ENCODE data around the gene HOXC10. TPM values are rescaled to one million over a fixed set of nuclear protein-coding genes. Genes with fewer than 3 reads are reported as not detected.

The HOXC10 gene
- polyA plus RNA-seq, 1 donor: 0.09 TPM

DNA sequence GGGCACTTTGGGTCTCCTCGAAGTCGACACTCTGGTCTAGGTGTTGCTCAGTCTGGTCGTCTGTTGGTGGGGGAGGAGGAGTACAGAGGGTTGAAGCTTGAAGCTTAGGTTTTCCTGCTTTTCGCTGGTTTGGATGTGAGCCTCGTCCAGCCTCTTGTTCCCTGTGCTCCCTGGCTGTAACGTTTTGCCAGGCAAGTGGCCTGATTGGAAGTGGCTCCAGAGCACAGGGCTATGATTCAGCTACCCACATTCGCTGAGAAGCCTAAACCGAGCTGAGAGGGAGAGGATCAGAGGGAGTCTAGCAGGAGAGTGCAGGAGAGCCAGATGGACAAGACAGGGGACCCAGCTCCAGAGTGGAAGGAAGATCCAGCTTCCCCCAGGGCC, 6.1 kb downstream of the HOXC10 start:
- DNase-seq (ENCODE audit: low read depth): no peak

DNA sequence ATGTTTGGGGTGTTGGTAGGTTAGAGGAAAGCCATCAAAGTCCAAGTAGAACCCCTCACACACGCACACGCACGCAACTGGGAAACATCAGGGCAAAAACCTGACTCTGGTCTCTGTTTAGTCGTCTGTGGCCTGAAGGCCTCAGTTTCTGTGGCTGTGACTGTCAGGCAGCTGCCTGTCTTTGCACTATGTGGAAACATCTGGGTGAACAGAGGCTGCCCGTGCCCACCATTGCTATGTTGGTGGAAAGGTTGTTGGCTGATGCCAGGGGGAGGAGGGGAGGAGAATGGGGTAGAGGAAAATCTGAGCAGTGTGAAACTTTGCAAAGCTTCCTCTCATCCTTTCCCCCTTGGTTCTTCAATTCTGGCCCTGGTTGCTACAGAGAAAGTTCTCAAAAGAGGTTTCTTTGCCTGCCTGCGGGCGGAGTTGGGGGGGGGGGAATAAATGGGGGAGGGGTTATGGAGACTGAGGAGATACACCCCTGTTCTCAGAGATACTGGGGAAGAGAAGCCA, 7.5 kb downstream of the HOXC10 start:
- no peak for DNase-seq (ENCODE audit: low read depth)

DNA sequence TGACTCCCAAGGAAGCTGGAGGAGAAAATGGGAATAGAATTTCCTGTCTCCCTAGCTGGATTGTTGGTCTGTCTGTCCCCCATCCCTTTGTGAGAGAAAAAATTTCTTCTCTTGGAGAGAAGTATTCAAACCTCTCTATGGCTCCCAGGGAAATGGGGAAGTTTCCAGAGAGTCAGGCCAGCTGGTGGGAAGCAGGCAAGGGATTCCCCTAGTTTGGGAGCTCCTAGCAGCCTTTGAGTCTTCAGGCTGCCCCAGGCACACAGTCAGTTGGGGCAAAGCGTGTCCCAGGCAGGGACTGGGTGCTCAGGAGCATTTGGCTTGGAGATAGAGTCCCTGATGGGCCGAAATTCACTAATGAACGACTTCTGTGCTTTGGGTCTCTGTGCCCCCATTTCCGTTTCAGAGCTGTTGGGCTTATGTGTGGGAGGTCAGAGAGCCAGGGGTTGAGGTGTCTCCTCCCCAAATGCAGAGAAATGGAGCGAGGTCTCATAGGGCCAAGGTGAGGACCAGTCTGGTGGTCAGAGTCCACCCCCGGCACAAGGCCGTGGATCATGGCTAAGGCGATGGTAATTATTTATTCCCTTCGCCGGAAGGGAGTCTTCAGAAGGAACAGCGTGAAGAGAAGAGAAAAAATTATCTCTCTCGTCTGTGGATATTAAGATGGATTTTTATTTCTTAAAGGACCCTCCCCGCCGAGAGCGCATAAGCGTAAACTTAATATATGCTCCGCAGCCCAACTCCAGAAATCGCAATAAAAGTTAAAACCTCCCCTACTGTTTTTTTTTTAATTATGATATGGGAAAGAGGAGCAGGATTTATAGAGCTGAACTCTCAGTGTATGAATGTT, 8.4 kb downstream of the HOXC10 start:
- no peak for DNase-seq (ENCODE audit: low read depth)

DNA sequence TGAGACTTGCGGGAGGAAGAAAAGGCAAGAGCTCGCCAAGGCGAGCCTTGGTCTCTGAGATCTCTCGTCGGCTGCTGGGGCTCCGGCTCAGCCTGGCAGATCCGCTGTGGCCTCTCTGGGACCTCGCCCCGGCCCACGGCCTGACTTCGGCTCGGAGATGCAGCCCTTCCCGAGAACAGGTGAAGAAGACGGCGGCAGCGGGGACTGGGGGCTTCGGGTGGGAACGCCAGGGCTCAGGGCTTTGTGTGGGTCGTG, 9.0 kb downstream of the HOXC10 start:
- no peak for DNase-seq (ENCODE audit: low read depth)

DNA sequence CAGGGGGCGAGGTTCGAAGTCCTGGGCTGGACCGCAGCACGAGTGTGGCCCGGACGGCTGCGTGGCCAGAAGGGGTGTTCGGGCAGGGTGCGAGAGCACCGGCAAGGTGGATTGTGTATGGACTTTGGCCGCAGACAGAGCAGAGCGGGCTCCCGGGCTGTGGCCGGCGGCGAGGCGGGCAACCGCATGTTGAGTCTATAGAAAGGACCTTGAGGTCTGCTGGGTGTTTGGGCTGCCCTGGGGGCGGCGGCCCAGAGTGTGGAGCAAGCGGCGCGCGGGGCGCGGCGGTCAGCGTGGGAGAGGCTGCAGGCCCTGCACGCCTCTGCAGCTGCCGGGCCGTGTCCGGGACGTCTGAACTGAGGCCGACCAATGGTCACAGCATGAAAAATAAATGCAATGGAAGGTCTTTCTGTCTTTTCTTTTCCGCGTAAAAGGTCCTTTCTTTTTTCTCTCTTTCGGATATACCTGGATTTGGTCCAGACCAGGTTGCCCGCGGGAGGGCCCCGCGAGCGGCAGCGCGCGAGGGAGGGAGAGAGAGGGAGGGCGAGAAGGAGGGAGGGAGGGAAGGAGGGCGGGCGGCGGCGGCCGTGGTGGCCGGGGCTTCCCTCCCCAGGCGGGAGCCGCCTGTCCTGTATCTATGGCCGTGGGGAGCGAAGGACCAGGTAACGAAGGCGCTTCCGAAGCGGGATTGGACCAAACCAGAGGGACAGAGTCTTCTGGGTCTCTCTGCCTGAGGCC, 9.5 kb downstream of the HOXC10 start:
- DNase-seq (ENCODE audit: low read depth): no peak

DNA sequence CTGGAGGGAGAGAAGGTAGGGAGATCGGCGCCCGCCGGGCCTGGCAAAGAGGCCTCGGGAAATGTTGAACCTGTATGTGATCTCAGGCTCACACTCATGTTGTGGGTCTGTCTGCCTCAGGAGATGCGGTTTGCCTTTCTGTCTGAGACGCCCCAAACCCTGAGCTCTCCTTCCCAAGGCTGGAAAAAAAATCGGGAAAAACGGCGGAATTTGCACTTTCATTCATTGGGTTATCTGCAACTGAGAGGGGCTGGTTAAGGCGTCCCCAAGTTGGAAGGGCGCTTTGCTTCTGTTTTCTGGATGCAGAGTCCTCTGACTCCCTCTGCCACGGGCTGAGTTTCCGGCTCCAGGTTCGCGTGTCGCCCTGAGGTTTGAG, 10.0 kb downstream of the HOXC10 start:
- no peak for DNase-seq (ENCODE audit: low read depth)

DNA sequence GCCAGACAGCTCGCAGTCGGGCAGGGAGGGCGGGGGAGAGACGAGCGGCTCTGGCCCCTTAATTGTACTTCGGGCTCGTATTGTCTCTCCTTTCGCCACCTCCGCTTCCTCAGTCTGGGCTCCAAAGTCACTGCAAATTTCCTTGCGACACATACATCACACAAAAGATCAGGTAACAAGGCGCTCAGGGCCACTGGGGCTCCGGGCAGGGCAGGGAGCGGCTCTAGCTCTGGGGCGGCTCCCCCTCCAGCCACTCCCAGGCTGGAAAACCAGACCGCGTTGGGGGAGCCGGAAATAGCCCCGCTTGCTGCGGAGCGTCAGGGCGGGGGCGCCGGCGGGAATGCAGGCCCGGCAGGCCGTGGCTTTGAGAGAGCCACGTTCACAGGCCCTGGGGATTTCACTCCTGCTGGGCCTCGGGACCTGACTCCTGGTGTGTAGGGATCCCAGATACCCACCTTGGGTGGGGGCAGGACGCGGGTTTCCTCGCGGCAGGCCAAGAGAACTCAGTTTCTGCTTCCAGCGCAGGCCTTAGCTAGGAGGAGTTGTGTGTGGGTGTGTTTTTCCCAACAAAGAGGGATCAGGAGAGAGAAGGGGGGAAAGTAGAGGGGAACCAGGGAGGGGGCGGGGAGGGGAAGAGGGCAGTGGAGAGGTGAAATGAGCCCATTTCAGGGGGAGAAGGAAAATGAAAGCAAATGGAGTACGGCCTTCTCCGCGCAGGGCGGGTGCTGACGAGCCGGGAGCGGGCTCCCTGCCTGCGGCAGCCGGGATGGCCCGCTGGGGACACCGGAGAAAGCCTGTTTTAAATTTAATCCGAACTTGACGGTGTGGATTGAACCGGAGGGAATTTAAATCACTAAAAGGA, 10.7 kb downstream of the HOXC10 start:
- no peak for DNase-seq (ENCODE audit: low read depth)

DNA sequence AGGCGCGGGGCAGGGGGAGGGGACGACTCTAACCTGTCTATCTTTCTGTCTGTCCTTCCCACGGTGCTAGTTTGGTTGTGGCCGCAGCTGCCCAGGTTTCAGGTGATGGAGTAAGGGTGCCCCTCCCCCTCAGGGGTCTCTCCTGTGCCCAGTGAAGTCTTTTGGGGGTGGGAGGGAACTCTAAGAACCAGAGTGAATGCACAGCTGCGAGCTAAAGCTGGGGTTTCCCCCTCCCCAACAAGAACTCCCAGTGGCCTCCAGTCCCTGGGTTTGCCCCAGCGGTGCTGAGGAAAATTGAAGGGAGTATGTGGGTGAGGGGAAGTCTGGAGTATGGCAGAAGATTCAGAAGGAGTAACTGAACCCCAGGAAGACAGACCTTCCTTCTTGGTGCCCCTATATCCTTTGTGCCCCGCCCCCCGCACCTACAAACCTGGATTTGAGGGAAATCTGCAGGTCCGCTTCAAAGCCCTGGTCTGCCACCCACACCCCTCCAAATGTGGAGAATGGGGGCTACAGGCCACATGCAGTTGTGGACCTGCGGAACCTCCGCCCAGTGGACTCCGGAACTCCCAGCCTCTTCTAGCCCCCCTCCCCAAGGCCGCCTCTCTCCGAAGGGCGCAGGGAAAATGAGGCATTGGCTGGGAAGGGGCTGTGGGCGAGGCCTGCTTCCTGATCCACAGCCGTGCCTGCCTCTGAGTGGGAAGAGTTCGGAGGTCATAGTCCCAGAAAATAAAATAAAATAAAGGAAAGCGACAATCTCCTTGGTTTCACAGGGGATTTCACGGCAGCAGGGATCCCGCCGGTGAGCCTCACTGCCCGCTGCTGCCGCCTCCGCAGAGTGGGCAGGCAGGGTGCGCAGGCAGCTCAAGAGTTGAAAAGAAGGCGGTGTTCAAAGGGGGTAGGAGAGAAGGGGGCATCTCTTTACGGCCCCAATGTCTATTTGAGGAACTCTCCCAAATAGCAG, 11.6 kb downstream of the HOXC10 start:
- no peak for DNase-seq (ENCODE audit: low read depth)

DNA sequence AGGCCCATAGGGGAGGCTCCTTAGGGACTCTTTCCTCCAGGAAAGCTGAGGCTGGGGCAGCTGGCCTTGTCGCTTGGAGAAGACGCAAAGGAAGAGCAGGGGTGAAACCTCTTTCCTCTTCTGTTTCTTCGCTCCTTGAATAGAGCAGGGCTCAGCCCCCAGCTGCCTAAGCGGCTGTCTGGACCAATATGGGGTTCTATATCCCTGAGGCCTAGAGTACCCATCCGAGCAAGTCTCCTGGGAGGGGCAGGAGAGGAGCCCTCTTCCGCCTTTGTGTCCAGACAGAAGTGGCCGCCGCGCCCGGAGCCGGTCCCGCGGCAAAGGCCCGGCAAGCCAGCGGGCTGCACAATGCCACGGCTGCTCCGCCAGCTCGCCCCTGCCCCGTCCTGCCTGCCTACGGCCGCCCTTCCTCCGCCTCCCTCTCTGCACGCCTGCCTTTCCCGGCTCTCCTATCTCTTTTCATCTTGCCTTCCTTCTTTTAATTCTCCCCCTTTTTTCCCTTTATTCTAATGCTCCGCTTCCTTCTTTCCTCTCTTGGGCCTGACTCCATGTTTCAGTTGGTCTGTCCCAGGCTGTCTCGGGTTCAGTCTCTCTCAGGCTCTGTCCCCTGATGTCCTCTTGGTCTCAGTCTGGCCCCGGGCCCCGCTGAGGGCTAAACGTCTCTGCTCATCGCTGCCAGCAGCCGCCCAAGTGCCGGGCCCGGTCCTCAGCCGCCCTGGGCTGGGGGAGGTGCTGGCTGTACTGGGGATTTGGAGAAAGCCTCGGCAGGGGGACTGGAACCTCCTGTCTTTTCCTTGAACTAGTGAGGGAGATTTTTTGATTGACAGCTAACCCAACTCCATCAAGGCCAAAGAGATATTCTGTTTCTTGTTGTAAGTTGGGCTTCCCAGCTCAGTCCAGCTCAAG, 12.5 kb downstream of the HOXC10 start:
- DNase-seq (ENCODE audit: low read depth): no peak

DNA sequence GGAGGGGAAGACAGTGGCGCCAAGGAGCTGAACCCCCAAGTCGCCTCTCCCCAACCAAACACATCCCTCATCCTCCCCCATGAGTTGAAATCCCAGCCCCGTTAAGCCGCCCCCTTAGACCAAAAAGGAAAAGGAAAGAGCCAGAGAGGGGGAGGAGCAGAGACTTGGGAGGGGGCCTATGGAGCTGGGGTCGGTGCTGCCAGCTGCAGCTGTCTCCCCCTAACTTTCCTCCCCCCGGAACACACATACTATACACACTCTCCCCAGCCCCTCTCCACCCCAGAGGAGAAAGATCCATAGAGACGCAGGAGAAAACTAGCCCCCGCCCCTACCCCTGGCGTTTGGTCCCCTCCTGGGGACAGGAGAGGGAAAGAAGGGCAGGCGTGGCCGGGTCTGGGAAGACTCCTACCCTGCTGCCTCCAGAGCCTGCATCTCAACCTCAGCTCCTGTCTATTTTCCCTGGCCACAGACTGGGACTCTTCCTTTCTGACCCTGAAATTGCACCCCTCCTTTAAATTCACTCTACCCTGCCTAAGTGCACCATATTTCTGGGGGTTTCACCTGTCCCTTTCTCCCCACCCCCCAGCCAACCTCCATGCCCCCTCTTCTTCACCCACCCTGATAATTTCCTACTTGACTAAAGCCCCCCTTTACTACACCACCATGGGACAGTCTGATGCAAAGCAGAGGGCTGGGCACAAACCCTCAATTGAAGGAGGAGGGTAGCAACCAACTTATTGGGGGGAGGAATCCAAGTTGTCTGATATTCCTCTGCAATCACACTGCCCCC, 13.4 kb downstream of the HOXC10 start:
- DNase-seq (ENCODE audit: low read depth): no peak

DNA sequence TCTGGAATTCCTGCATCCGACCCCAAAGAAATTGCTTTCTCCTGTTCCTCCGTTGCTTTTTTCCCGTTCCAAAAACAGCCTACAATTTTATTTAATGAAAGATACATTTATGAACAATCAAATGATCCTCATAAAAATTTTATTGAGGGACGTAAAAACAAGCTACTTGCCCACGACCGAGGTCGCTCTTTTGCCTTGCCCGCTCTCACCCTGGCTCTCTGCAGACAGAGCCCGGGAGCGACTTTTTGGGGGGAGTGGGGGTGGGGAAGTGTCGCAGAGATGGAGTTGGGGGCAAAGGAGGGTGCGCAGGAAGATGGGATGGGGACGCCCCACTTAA, 13.9 kb downstream of the HOXC10 start:
- no peak for DNase-seq (ENCODE audit: low read depth)

DNA sequence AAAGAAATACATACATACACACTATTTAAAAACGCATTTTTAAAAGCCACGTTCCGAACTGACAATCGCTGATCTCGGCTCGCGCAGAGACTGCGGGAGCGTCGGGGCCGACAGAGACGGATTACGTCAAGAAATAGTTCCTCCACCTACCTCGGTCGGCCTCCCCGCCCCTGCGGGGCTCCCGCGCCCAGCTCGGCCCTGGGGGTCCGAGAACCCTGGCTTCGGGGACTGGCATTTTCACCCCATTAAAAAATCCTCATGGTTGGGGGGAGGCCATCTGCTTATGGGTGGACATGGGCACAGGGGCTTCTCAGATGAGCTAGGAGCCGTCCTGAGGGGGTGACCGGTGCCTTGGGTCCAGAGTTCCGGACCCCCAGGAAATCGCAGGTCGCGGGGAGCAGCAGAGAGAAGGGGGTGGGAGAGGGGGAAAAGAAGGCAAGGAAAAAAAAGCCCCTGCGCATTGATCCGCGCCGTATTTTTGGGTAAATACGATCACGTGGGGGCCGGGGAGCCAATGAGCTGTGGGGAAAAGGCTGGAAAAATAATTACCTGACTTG, 14.7 kb downstream of the HOXC10 start:
- no peak for DNase-seq (ENCODE audit: low read depth)

DNA sequence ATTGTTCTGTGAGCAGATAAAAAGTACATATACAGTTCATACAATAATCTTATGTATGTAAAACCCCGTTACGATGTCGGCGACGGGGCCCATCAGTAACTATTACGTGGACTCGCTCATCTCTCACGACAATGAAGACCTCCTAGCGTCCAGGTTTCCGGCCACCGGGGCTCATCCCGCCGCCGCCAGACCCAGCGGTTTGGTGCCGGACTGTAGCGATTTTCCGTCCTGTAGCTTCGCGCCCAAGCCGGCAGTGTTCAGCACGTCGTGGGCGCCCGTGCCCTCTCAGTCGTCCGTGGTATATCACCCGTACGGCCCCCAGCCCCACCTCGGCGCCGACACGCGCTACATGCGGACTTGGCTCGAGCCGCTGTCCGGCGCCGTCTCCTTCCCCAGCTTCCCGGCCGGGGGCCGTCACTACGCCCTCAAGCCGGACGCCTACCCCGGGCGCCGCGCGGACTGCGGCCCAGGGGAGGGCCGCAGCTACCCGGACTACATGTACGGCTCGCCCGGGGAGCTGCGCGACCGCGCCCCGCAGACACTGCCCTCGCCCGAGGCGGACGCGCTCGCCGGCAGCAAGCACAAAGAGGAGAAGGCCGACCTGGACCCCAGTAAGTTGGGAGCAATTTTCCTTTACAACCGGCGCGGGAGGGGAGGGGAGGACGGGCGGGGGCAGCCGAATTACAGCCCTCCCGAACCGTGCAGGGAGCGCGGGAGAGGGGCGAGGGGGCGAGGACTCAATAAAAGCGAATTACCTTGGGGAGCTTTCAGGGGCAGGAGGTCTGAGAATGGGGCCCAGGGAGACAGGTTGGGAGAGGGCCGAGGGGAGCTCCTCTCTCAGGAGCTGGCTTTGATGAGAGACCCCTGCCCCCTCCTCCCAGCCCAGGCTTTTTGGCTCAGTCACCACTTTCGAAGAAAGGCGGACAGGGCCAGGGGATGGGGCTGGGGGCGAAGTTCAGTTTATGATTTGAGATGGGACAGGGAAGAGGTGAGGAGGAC, 15.5 kb downstream of the HOXC10 start, which contains the start of gene HOXC9:
Gene HOXC9, plus strand, starts transcription at position 46 of the 999 bp plus-strand sequence. Its CDS starts 28 bp downstream, at position 74.
- DNase-seq (ENCODE audit: low read depth): no peak

DNA sequence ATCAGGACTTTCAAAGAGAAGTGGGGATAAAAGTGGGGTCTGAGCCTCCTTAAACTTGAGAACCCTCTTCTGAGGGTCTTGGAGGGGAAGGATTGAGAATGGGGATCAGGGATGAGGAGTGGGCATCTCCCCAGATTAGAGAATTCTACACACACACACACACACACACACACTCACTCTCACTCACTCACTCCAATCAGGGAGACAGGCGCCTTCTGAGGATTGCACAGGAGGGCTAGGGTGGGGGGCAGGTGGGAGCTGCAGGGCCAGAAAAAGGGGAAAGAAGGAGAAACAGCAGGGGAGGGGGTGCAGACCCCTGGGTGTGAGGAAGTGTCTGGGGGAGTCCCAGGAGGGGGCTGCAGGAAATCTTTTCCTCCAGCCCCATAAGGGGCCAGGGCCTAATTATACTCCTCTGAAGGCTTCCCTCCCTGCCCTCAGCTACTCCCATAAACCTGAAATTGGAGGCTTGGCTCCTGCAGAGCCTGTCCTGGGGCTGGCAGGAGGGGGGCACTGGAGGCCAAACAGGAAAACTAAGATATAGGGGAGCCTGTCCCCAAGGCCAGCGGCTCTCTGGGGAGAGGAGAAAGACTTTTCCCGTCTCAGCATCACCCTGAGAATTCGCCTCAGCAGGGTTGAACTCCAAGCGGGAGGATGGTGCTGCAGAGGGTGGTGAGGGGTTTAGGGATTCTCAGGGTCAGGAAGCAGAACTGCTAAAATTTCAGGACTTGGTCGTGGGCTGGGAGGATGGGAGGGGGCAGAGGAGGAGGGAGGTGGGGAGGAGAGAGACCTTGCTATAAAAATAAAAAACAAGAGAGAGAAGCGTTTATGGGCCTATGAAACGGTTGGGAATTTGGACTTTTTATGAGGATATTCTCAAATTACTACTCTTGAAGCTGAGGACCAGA, 16.6 kb downstream of the HOXC10 start:
- no peak for DNase-seq (ENCODE audit: low read depth)

DNA sequence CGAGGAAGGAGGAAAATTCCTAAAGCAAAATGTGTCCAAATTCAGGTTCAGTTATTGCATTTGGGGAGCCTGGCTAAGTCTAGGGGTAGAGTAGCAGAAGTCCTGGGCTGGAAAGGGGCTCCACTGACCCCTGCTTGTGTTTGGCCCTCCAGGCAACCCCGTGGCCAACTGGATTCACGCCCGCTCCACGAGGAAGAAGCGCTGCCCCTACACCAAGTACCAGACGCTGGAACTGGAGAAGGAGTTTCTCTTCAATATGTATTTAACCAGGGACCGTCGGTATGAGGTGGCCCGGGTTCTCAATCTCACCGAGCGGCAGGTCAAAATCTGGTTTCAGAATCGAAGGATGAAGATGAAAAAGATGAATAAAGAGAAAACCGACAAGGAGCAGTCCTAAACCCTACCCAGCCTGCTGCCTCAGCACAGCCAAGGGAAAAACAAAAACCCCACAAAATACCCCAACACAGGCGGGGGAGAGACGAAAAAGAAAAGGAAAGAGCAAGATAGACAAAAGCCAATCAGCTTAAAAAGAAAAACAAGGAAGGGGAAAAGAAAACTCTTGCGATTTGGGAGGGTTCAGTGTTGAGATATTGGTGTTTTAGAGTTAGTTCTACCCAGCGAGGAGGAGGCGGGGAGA, 17.4 kb downstream of the HOXC10 start:
- DNase-seq (ENCODE audit: low read depth): no peak

DNA sequence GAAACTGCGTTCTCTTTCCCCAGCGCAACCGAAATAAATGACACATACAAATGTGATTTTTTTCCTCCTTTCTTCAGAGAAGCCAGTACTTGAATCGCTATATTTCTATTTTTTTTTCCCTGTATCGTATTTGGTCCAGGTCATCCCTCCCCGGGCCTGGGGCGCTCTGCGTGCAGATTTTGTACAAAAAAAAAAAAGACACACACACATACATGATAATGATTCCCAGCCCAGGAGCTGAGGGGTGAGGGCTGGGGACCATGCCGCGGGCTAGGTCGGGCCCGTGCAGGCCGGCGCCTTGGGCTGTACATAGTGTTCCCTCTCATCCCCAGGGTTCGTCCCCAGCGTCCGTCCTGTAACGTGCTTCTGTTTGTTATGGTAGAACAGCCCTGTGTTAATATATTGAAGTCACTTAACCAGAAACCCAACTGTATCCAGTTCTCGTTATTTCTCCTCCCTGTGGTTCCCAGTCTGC, 18.0 kb downstream of the HOXC10 start:
- no peak for DNase-seq (ENCODE audit: low read depth)

Measured in forelimb muscle (tissue), 1 donor.